ENCODE data around the gene ABLIM1.

Gene ABLIM1

DNA sequence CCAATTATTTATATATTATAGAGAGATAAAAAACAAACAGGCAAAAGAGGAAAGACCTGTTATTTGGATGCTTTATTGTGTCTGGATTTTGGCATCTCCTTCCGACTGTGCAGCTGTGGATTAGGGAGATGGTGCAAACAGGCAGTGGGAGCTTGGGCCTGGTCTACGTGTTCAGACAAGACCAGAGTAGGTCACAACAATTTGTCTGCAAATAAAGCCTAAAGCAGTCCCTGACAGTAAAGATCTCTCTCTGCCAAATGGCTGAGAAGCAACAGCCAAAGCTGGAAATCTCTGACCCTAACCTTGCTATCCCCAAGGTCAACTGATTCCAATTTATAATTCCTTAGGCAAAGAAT is 82.0 kb downstream of the ABLIM1 start:
- DNase-seq (ENCODE audit: low read depth), result no peak

DNA sequence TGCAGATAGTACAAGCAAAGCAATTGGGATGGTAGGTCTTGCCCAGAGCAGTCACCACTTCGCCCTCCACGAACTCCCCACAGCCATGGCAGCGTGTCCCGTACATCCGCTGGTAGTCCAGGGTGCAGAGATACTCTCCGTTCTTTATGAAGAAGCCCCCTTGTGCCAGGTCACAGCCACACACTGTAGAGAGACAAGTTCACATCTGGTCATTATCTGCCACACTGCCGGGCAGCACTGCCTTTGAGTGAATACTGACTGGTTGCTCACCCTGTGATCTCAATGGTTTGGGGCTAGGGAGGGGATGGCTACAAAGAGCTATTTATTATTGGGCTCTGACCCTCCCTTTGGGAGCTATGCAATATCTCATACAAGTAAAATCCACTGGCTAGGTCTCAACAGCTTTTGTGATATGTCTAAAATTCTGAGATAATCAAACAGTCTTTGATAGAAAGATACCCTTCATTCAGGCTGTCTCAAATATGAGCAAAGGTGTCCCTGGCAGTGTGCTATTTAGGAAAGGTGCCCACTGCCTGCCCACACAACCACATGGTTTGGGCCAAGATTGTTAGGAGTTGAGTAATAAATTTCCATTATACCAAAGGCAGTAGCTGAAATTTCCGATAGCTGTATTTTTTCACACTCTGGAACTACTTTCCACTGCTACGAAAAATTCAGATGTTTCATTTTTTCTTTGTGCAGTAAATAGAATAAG is 82.5 kb downstream of the ABLIM1 start:
- DNase-seq (ENCODE audit: low read depth), result no peak

DNA sequence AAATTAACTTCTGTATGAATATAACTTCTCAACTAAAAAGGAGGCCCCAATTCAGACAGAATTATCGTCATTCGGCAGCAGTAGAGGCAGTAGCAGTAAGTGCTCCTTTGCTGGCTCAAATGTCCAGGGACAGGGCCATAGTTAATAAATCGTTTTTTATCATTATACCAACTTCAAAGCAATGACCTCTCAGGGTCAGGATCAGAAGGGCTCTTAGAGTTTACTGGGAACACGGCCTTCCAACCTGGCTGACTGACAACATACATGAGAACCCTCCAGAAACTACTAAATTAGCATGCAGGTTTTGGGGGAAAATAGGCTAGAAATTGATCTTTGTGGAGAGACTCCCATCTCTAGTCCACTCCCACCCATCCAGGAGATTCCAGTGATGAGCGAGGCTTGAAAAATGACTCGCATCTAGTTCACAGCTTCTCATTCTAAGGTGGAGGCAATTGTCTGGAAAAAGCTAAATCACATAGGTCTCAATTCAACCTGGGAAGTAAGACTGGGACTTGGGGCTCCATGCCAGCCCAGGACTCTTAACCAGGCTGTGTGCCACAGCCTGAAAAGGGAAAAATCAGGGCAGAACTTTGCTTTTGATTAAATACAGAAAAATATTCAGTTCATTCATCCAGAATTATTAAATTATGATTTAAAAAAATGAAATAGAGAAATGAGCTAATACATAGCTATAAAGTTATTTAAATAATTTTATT is 84.6 kb downstream of the ABLIM1 start:
- DNase-seq (ENCODE audit: low read depth), result no peak

DNA sequence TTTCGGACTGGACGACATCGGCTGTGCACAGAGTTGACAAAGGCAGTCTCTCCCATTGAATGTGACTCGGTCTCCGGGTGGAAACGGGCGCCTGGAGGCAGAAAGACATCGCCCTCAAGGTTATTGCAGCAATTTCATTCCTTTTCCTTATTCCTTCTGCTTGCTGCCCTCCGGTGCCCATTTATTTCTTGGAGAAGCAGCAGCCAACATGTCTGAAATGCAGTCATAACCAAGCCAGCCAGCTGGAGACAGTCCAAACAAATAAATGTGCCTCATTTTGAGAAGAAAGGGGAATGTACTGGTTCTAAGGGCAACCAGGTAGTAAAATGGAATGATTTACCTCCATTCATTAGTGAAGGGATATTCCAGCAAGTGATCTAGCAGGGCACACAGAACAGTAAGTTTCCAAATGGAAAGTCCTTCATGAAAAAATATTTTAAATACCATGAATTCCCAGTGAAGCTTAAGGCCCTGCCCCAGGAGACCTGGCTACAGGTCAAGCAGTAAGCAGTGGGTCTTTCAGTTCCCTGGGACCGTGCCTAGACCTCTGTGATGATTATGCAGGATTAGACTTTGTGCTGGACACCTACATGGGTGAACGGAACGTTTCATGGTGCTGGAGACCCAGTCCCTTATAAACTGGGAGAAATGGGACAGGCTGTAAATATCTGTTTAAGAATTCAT is 86.6 kb downstream of the ABLIM1 start:
- no peak for DNase-seq (ENCODE audit: low read depth)

- no peak for DNase-seq (ENCODE audit: low read depth)
These were observed 92.0 kb downstream of the ABLIM1 start for GRCh38 chr10:114566064-114566463.

DNA sequence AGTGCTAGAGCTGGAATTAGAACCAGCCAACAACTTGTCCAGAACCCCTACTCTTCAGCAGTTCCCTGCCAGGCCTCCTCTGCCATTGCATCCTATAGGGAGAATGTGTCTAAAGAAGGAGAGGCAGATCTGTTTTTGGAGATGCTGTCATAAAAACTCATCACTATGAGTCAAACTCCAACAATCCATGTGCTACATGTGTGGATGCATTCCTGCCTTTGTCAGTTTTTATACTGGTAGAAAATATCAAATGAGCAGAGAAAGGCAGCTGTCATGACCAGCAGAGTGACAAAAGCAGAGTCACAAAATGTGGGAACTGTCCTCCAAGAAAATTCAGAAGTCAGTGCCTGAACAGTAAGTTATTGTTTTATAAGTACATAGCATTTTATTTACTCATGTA is 93.0 kb downstream of the ABLIM1 start:
- no peak for DNase-seq (ENCODE audit: low read depth)

- no peak for DNase-seq (ENCODE audit: low read depth)
These were observed 97.0 kb downstream of the ABLIM1 start for GRCh38 chr10:114561008-114561523.

DNA sequence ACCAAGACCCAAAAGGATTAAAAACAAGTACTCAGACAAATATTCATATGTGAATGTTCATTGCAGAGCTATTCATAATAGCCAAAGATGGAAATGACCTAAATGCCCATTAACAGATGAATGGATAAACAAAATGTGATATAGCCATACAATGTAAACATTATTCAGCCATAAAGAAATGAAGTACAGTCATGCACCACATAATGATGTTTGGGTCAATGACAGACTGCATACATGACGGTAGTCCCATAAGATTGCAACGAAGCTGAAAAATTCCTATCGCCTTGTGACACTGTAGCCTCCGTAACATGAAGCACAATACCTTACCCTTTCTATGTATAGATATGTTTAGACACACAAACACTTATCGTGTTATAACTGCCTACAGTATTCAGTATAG is 97.9 kb downstream of the ABLIM1 start:
- no peak for DNase-seq (ENCODE audit: low read depth)

DNA sequence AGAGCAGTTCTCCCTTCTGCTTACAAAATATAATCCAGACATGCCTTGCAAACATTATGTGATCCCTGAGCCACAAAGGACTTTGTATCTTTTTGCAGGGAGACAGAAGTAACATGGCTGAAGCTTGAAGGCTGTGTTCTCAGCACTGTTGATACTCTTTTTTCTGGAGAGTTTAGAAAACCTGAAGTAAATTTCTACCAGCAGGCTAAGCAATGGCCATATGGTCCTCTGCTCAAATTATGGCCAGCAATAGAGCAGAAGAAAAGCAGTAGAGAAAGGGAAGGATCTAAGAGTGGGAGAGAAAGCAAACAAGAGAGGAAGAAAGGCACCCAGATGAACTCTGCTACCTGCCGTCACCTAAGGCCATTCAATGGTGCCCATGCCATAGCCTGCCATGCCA is 98.4 kb downstream of the ABLIM1 start:
- no peak for DNase-seq (ENCODE audit: low read depth)

DNA sequence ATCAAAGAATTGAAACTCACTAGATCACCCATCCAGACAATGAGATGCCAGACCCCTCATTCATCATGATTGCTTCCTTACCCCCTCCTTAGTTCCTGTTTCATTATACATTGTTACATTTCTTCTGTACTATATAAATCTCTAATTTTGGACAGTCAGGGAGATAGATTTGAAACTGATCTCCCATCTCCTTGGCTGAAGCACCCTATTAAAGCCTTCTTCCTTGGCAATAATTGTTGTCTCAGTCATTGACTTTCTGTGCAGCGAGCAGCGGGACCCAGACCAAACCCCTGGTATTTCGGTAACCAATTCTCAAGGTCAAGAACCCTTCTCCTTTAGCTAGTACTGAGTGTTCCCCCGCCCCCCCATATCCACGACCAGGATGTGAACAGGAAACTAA is 100.2 kb downstream of the ABLIM1 start:
- no peak for DNase-seq (ENCODE audit: low read depth)

DNA sequence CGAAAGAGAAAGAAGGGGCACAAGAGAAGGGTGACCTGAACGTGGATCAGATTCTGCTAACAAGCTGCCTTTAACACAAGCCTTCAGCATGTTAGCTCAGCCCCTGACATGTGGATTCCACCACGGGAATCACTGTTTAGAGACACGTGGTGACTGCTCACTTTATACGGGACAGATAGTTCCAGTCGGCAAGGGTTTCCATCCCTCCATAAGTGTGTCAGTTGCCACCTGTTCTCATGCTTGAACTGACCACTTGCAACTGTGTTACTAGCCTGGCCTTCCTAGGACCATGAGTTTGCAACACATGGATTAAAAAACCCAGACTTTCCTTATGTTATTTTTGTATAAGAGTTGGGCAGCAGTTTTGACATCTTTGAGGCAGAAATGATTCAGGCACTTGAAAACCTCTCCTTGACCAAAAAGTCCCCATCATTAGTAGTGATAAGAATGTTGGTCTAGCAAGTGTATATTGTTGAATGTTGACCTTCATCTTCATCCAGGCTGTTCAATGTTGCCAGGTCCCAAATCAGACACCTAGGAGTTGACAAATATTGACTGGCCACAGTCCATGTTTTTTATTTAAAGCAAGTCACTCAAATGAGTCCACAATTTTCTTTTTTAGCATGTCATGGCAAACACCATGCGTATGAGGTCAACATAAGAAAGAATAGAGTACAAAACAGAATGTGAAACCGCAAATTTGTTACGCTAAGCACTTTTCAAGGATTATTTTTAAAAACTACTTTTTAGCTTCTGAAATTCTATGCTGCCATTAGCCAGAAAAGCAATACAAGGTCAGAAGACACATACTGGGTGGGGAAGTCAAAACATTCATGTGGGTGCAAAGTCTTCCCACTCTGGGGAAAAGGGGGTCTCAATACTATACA is 101.6 kb downstream of the ABLIM1 start:
- no peak for DNase-seq (ENCODE audit: low read depth)

GRCh38 chr10:114553436-114553835 is 104.6 kb downstream of the ABLIM1 start:
- DNase-seq (ENCODE audit: low read depth), result no peak

DNA sequence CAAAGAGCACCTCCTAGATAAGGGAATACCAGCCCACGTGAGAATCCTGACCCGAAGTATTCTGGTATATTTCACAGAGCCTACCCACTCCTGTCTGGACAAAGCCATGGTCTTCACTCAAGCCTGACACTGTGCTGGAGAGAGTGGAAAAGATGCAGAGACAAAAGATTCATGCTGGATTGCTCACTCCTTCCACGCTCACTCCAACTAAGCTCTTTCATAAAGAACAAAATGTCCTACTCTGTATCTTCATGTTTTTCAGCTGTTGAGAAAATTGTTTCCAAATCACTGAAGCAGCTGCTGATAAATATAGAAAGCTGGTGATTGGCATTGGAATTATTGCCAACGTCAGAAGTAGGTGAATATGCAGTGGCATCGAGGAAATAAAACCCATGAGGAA is 106.0 kb downstream of the ABLIM1 start:
- no peak for DNase-seq (ENCODE audit: low read depth)

GRCh38 chr10:114551636-114551972 is 106.5 kb downstream of the ABLIM1 start:
- DNase-seq (ENCODE audit: low read depth), result no peak

DNA sequence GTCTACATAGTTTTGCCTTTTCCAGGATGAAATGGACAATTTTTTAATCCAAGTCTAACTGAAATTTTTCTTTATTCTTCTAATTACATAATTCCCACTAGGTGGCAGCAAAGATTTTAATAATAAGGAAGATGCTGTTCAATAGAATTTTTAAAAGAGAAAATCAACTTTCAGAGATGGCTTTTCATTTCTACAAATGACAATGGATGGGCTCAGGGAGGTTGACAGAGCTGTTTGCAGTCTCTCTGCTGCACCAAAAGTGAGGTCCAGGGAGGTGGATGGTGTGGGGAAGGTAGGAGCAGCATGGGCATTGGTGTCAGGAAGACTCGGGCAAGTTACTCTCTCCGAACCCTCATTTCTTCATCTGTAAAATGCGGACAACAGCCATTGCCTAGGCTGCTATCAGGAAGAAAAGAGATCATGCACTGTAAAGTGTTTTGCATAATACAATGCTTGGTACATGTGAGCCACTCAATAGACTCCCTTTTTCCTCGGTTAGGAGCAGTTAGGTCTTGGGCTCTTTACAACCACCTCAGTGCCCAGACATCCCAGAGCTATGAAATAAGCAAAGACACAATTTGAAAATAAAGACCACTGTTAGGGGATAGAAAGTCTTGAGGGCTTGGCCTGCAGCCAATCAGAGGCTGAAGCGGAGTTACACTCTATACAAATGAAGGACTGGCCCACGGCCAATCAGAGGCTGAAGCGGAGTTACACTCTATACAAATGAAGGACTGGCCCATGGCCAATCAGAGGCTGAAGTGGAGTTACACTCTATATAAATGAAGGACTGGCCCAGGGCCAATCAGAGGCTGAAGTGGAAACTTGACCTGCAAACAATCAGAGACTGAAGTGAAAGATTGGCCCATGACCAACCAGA is 107.1 kb downstream of the ABLIM1 start:
- no peak for DNase-seq (ENCODE audit: low read depth)

- no peak for DNase-seq (ENCODE audit: low read depth)
These were observed 109.4 kb downstream of the ABLIM1 start for GRCh38 chr10:114548662-114549061.

DNA sequence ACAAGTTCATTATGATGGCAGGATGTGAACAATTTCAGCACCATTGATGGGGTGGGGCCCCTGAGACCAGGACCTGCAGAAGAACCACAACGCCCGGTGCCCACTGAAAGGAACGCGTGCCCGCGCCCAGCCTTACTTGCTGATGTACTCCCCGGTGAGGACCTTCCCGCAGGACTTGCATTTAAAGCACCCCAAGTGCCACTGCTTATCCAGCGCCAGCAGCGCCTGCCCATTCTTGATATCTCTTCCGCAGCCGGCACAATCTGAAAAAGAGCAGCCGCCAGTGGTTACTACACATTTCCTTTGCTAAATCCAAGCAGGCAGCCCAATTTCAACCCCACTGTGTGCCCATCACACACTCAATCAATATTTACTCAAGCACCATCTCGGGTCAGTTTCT is 110.6 kb downstream of the ABLIM1 start:
- no peak for DNase-seq (ENCODE audit: low read depth)

- DNase-seq (ENCODE audit: low read depth), result no peak
These were observed 111.0 kb downstream of the ABLIM1 start for GRCh38 chr10:114547056-114547455.

DNA sequence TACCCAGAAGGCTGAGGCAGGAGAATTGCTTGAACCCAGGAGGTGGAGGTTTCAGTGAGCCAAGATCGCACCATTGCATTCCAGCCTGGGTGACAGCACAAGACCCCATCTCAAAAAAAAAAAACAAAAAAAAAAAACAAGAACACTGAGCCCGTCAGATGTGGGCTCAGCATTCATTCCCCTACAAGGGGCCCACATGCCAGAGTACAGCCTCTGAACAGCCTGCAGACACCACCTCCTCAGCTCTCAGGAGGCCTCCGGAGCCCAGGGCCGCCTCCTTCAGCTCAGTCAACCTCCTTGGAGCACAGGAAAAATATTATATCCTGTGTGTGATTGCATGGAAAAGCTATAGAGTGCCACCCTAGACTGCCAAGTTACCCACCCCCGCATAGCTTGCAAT is 112.3 kb downstream of the ABLIM1 start:
- no peak for DNase-seq (ENCODE audit: low read depth)

DNA sequence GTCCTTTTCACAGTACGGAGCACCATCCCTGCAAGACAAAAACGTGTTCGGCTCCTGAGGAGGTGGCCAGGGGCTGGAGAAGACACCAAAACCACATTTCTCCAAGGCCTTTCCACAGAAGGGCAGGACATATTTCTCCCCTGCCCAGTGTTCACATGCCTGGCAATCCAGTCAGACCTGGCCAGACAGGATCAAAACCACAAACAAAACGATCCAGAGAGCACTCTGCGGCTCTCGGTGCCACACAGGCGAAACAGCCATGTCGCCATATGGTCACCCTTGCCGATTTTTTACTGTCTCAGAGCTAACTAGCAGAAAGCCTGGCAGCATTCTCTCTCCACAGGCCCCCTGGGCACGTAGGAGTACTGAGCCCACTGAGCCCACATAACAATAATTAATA is 113.0 kb downstream of the ABLIM1 start:
- DNase-seq (ENCODE audit: low read depth), result no peak

GRCh38 chr10:114544045-114544659 is 113.9 kb downstream of the ABLIM1 start:
- DNase-seq (ENCODE audit: low read depth), result peak; percentile 51

Data from stimulated activated CD8-positive, alpha-beta memory T cell treated with anti-CD3 and anti-CD28 coated beads, Interleukin-12 subunit alpha, Interleukin-12 subunit beta, amount 100 ng/mL, for 1 hour (primary cell).